Smooth muscle cell (in vitro differentiated cells): Measurements from ENCODE around the gene FN3K. TPM values are rescaled to one million over a fixed set of nuclear protein-coding genes. Genes with fewer than 3 reads are reported as not detected.

Experiments
- DNase-seq: peaks from one replicate; lab custom pipeline; 2025; ENCODE audit not compliant: unreplicated experiment; lab: John Stamatoyannopoulos, UW
- H2AFZ ChIP-seq: fragments of 200-600 bp; sonication (generic); 2 replicates; pipeline ENCODE4 v1.6.0; 2016; ENCODE audit warnings: antibody characterized with exemption, low read depth, mild to moderate bottlenecking
- H3F3A ChIP-seq: fragments of 200-600 bp; sonication (generic); 2 replicates; pipeline ENCODE4 v1.6.0; 2017; ENCODE audit warnings: antibody characterized with exemption, low read depth
- H3K27ac ChIP-seq: fragments of 200-600 bp; sonication (generic); 2 replicates; pipeline ENCODE4 v1.5.1; 2016; ENCODE audit warnings: low read depth, mild to moderate bottlenecking
- H3K27me3 ChIP-seq: fragments of 200-600 bp; sonication (generic); 2 replicates; pipeline ENCODE4 v1.6.1; 2016; ENCODE audit warnings: low read depth, mild to moderate bottlenecking
- H3K36me3 ChIP-seq: fragments of 200-600 bp; sonication (generic); 2 replicates; pipeline ENCODE4 v1.5.1; 2016; ENCODE audit warnings: low read depth
- H3K4me1 ChIP-seq: fragments of 200-600 bp; sonication (generic); 2 replicates; pipeline ENCODE4 v1.5.1; 2016; ENCODE audit warnings: low read depth
- H3K4me2 ChIP-seq: fragments of 200-600 bp; sonication (generic); 2 replicates; pipeline ENCODE4 v1.6.0; 2016; ENCODE audit warnings: mild to moderate bottlenecking
- H3K4me3 ChIP-seq: fragments of 200-600 bp; sonication (generic); 2 replicates; pipeline ENCODE4 v1.5.1; 2016; ENCODE audit warnings: mild to moderate bottlenecking
- H3K79me2 ChIP-seq: fragments of 200-600 bp; sonication (generic); 2 replicates; pipeline ENCODE4 v1.6.0; 2016; ENCODE audit warnings: low read depth, mild to moderate bottlenecking
- H3K9ac ChIP-seq: fragments of 200-600 bp; sonication (generic); 2 replicates; pipeline ENCODE4 v1.6.0; 2016; ENCODE audit warnings: low read depth
- H3K9me3 ChIP-seq: fragments of 200-600 bp; sonication (generic); replicated peaks from 2 replicates; pipeline ENCODE4 v1.5.1; 2016; ENCODE audit warnings: low read depth
- H4K20me1 ChIP-seq: fragments of 200-600 bp; sonication (generic); 2 replicates; pipeline ENCODE4 v1.6.0; 2016; ENCODE audit warnings: low read depth
- CTCF ChIP-seq: fragments of 200-600 bp; sonication (generic); IDR thresholded peaks from 2 replicates; pipeline ENCODE4 v1.5.1; 2017; ENCODE audit warnings: borderline replicate concordance, mild to moderate bottlenecking, antibody characterized with exemption; ENCODE audit not compliant: insufficient read depth, poor library complexity, severe bottlenecking
- WGBS: methylation state at CpG from one replicate; pipeline ENCODE4 v1.1.7; 2016; ENCODE audit warnings: low lambda C conversion rate; 5-methylcytosine and 5-hydroxymethylcytosine counted together
- polyA plus RNA-seq: library from polyadenylated mRNA; unstranded; fragments of >200 nt; fragmentation: Nextera tagmentation; extraction: Ambion mirVana; gene quantifications from 2 replicates; pipeline ENCODE4 v1.2.1, GENCODE V29; 2016
- total RNA-seq: library from RNA; depleted of rRNA; stranded (reverse); fragments of >200 nt; gene quantifications from 2 replicates; pipeline ENCODE4 v1.2.3, GENCODE V29; 2014

The FN3K gene
- total and polyA plus RNA-seq, 2 experiments from 2014 or later: 0.94 to 1.2 TPM

DNA sequence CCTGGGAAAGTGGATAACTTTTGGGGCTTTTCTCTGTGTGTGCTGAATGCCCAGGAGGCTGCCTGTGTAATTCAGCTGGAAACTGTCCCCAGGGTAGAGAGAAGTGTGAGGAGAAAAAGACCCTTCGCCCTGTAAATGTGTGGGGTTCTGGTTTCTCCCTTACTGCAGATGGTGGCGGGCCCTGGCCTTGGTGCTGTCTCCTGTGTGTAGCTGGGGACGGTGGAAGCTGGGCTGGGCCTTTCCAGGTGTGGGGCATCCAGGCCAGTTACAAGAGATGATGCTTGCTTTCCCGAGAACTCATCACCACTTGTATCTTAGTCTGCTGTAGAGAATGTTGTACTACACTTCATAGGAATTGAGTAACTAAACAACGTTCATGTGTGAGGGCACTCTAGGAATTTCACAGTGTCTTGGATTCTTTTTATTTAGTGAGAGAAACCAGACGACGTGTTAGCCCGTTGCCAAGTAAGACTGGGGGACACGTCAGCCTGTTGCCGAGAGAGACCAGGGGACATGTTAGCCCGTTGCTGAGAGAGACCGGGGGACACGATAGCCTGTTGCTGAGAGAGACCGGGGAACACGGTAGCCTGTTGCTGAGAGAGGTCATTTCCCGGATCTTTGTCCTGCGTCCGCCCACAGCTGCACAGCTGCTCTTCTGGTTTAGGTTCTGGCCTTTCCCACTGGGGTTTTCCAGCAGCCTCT lies 59.5 kb downstream of the FN3K start:
- DNase-seq: no peak
- no peak for TF ChIP-seq CTCF
- no peaks in the 10 kb centered on the region for H3K36me3 ChIP-seq
- no peaks in the 10 kb centered on the region for H3K9me3 ChIP-seq
- 71% methylated on average over 18 of the region's 18 CpGs for WGBS
- peaks cover 9% of the 10 kb centered on the region for H3K79me2 ChIP-seq
- no peak overlapping the region for H2AFZ ChIP-seq
- H4K20me1 ChIP-seq: no peaks in the 10 kb centered on the region
- no peaks in the 10 kb centered on the region for H3K27me3 ChIP-seq
- H3F3A ChIP-seq: no peaks in the 10 kb centered on the region
- peak overlapping the region; percentile 46 for H3K27ac ChIP-seq
- H3K9ac ChIP-seq: no peak overlapping the region
- no peak overlapping the region for H3K4me3 ChIP-seq
- peak overlapping the region; percentile 26 for H3K4me2 ChIP-seq
- no peaks in the 10 kb centered on the region for H3K4me1 ChIP-seq

- no peak overlapping the region for H3K9ac ChIP-seq
- DNase-seq: no peak
- no peaks in the 10 kb centered on the region for H3K27me3 ChIP-seq
- H3K36me3 ChIP-seq: no peaks in the 10 kb centered on the region
- H3K4me2 ChIP-seq: no peak overlapping the region
- no peaks in the 10 kb centered on the region for H4K20me1 ChIP-seq
- H2AFZ ChIP-seq: no peak overlapping the region
- H3K27ac ChIP-seq: peak overlapping the region; percentile 46
- H3K79me2 ChIP-seq: peaks cover 9% of the 10 kb centered on the region
- TF ChIP-seq CTCF: no peak
- H3K9me3 ChIP-seq: no peaks in the 10 kb centered on the region
- H3K4me1 ChIP-seq: no peaks in the 10 kb centered on the region
- no peaks in the 10 kb centered on the region for H3F3A ChIP-seq
- no peak overlapping the region for H3K4me3 ChIP-seq
- 93% methylated on average over 14 of the region's 14 CpGs for WGBS
Observed at GRCh38 chr17:82795615-82796014, 60.2 kb downstream of the FN3K start.

DNA sequence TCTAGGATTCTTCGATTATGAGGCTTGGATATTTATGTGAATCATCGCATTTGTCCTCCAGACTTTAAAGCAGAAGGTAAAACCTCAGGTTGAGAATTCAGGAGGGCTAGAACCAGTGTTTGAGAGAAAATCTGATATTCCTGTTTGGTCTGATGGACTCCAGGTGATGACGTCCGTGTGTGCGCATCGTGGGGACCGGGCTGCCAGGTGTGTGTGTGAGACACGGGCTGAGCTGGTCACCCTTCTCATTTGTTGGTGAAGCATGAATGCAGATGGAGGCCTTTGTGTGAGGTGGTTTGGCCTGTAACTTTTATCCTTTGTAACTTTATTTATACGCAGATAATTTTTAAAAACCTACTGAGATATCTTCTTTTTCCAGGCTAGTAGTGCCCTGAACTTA lies 61.6 kb downstream of the FN3K start:
- no peak for TF ChIP-seq CTCF
- no peak overlapping the region for H2AFZ ChIP-seq
- no peak overlapping the region for H3K4me2 ChIP-seq
- H3K27ac ChIP-seq: no peak overlapping the region
- H3K4me3 ChIP-seq: no peak overlapping the region
- H3K36me3 ChIP-seq: no peaks in the 10 kb centered on the region
- H3K4me1 ChIP-seq: no peaks in the 10 kb centered on the region
- no peaks in the 10 kb centered on the region for H3K9me3 ChIP-seq
- no peaks in the 10 kb centered on the region for H4K20me1 ChIP-seq
- H3K79me2 ChIP-seq: peaks cover 9% of the 10 kb centered on the region
- no peaks in the 10 kb centered on the region for H3K27me3 ChIP-seq
- 98% methylated on average over 9 of the region's 9 CpGs for WGBS
- no peak overlapping the region for H3K9ac ChIP-seq
- no peak for DNase-seq
- no peaks in the 10 kb centered on the region for H3F3A ChIP-seq

DNA sequence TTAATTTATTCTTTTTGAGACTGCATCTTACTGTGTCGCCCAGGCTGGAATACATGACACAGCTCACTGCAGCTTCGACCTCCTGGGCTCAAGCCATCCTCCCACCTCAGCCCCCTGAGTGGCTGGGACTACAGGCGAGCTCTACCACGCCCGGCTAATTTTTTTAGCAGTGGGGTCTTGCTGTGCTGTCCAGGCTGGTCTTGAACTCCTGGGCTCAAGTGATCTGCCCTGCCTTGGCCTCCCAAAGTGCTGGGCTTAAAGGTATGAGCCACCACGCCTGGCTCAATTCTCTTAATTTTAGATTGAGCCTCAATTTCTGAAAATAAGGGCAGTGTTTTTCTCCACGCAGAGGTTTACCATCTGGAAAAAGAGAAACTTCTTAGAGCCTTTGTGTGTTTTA lies 63.3 kb downstream of the FN3K start:
- DNase-seq: no peak
- no peak overlapping the region for H3K9ac ChIP-seq
- H3K27ac ChIP-seq: no peak overlapping the region
- no peak overlapping the region for H3K4me3 ChIP-seq
- no peak for TF ChIP-seq CTCF
- H3F3A ChIP-seq: no peaks in the 10 kb centered on the region
- no peaks in the 10 kb centered on the region for H3K4me1 ChIP-seq
- H4K20me1 ChIP-seq: peaks cover 14% of the 10 kb centered on the region
- no peaks in the 10 kb centered on the region for H3K36me3 ChIP-seq
- no peaks in the 10 kb centered on the region for H3K9me3 ChIP-seq
- WGBS: 98% methylated on average over 7 of the region's 7 CpGs
- no peak overlapping the region for H2AFZ ChIP-seq
- H3K27me3 ChIP-seq: no peaks in the 10 kb centered on the region
- H3K79me2 ChIP-seq: no peaks in the 10 kb centered on the region
- H3K4me2 ChIP-seq: no peak overlapping the region
